DOHH2 (cell line): ENCODE measurements around the gene NCKAP5.

Experiments used
- EZH2phosphoT487 ChIP-seq: fragments of 200-600 bp; sonication (generic); IDR thresholded peaks from 2 replicates; pipeline ENCODE4 v1.6.1; 2017; ENCODE audit warnings: borderline replicate concordance, mild to moderate bottlenecking, antibody characterized with exemption, low read length, moderate library complexity, mixed read lengths
- TF ChIP-seq, protein P1 (sequence below): fragments of 200-600 bp; sonication (generic); IDR thresholded peaks from one replicate; pipeline ENCODE4 v1.5.1; 2014; ENCODE audit warnings: antibody characterized with exemption, mild to moderate bottlenecking, low read depth, low read length; ENCODE audit not compliant: poor library complexity, severe bottlenecking

DNA sequence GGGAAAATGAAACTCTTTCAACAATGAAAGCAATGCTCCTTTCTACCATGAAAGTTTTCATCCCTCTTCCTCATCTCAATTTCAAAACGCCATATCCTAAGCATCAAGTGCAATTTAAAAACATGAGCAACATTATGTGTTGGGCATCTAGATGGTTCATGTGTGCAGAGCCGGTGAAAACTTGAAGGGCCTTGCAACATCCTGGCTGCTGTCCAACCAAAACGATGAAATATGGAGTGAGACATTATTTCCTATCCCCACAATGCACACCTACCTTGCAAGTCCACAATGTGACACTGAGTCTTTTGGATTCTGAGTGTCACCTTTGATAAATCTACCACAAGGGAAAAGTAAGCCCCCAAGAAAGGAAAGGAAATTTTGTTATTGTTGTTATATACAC lies 110.0 kb downstream of the NCKAP5 start:
- TF ChIP-seq, protein P1, sequence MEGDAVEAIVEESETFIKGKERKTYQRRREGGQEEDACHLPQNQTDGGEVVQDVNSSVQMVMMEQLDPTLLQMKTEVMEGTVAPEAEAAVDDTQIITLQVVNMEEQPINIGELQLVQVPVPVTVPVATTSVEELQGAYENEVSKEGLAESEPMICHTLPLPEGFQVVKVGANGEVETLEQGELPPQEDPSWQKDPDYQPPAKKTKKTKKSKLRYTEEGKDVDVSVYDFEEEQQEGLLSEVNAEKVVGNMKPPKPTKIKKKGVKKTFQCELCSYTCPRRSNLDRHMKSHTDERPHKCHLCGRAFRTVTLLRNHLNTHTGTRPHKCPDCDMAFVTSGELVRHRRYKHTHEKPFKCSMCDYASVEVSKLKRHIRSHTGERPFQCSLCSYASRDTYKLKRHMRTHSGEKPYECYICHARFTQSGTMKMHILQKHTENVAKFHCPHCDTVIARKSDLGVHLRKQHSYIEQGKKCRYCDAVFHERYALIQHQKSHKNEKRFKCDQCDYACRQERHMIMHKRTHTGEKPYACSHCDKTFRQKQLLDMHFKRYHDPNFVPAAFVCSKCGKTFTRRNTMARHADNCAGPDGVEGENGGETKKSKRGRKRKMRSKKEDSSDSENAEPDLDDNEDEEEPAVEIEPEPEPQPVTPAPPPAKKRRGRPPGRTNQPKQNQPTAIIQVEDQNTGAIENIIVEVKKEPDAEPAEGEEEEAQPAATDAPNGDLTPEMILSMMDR: no peak
- no peak for TF ChIP-seq EZH2phosphoT487
